Mucosa of gallbladder (tissue), 1 donor: ENCODE measurements around the gene ZRANB3. TPM values are rescaled to one million over a fixed set of nuclear protein-coding genes. Genes with fewer than 3 reads are reported as not detected.
"Not testable (repeated sequence)": the region's sequence is repeated elsewhere in the genome, so short reads cannot be mapped to it uniquely, and the experiment has no call there.

Experiments used
- DNase-seq: peaks from one replicate; pipeline ENCODE4 v3.0.0-alpha.2; 2020; ENCODE audit warnings: low spot score
- total RNA-seq: library from RNA; stranded (reverse); gene quantifications from one replicate; pipeline ENCODE4 v1.2.1, GENCODE V29; 2021
- donor health status: DM: no; HTN: no; CAD: no.

Gene ZRANB3
- total RNA-seq: 4.8 TPM

GRCh38 chr2:135530313-135531230, at the start of gene ZRANB3:
Gene ZRANB3, minus strand, starts transcription at chr2:135531218.
- DNase-seq: peak; percentile 96

DNA sequence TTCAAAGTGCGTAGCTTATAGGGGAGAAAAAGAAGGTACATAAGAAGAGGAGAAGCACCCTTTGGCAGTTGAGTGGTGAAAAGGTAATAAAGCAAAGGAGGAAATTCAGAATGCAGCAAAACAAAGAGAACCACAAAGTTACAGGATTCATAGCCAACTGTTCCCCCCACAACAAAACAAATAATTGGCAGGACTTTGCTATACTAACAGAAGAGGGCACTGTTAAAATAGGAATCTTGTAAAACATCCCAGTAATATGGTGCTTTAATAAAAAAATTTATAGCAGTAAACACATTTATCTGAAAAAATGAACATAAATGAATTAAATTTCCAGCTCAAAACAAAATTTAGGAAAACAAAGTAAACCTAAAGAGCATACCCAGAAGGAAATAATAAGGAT, 42.6 kb upstream of the ZRANB3 start:
- DNase-seq: no peak

DNA sequence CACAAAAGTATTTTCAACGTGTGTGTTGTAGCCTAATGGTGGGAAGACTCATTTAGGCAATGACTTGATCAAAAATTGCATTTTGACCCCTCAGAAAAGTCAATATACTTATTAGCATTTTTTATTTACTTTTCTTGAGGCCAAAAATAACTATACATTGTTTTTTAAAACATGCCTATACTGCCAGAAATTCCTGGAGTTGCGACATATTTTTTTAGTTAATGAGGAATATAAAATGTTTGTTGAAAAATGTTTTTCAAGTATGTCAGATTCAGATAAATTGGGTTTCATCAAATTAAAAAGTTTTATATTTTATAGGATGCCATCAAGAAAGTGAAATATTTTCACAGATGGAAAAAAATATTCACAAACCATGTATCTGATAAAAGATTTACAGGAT, 39.9 kb upstream of the ZRANB3 start:
- DNase-seq: no peak

DNA sequence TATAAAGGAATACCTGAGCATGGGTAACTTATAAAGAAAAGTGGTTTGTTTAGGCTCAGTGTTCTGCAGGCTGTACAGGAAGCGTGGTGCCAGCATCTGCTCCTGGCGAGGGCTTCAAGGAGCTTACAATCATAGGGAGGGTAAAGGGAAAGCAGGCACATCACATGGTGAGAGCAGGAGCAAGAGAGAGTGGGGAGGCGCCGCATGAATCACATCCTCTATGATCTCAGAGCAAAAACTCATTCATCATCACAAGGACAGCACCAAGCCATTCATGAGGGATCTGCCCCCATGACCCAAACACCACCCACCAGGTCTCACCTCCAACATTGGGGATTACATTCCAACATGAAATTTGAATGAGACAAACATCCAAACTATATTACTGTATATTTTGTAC, 32.8 kb upstream of the ZRANB3 start:
- no peak for DNase-seq

DNA sequence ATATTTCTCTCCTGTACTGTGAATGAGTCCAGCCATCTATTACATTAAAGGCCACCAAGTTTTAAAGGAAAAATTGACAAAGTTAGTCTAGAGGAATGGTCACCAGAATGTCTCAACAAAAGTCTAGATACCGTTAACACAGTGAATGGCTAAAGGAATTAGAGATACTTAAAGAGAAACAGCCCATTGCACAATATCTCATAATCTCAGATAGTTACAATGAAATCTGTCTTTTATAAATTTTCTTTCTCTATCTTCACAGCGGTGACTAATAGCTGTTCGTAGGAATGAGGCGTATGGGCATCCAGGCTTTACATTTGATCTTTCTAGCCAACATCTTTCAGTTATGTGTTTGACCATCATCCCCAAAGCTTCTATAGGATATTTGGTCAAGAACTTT, 30.9 kb upstream of the ZRANB3 start:
- DNase-seq: no peak

GRCh38 chr2:135557530-135557929, 26.5 kb upstream of the ZRANB3 start:
- DNase-seq: no peak

DNA sequence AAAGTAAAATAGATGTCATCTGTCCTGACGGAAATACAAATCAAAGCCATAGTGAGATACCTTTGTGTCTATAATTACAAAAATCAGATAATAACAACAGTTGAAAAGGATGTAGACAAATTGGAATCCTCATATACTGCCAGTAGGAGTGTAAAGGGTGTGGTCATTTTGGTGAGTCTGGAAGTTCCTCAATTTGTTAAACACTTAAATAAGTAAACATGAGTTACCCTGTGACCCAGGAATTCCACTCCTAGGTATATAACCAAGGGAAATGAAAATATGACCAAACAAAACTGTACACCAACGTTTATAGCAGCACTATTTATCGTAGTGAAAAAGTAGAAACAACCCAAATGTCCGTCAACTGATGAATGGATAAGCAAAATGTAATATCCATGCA, 24.3 kb upstream of the ZRANB3 start:
- DNase-seq: no peak

GRCh38 chr2:135552887-135553286, 21.9 kb upstream of the ZRANB3 start:
- DNase-seq: no peak

DNA sequence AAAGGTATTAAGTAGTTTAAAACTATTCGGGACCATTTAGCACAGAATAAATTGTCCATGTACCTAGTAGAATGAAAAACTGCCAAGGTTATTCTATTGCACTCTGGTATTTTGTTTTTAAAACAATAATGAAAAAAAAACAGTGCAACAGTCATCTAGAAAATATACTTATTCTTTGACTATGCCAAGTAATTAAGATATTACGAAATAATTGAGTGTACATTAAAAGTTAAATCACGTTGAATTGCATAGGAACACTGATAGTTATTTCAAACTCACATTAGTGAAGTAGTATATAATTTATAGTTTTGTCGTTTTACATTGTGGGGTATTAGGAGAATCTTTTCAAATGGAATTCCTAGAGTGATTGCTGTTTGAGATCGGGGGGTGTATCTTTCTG, 20.3 kb upstream of the ZRANB3 start:
- DNase-seq: no peak

GRCh38 chr2:135547311-135547710, 16.3 kb upstream of the ZRANB3 start:
- DNase-seq: no peak

- no peak for DNase-seq
These were observed 15.4 kb upstream of the ZRANB3 start for GRCh38 chr2:135546436-135546835.

GRCh38 chr2:135533545-135533944, 2.5 kb upstream of the ZRANB3 start:
- not testable (repeated sequence) for DNase-seq

- no peak for DNase-seq
These were observed 1.6 kb upstream of the ZRANB3 start for GRCh38 chr2:135532581-135532980.

- DNase-seq: peak; percentile 99
These were observed 496 bp upstream of the ZRANB3 start, which contains the start of gene R3HDM1 for GRCh38 chr2:135531231-135532197. Gene R3HDM1, plus strand, starts transcription at chr2:135531484. Its CDS starts 73,362 bp downstream, at chr2:135604846.

- DNase-seq: no peak
These were observed 3.0 kb downstream of the ZRANB3 start for GRCh38 chr2:135528006-135528405.

DNA sequence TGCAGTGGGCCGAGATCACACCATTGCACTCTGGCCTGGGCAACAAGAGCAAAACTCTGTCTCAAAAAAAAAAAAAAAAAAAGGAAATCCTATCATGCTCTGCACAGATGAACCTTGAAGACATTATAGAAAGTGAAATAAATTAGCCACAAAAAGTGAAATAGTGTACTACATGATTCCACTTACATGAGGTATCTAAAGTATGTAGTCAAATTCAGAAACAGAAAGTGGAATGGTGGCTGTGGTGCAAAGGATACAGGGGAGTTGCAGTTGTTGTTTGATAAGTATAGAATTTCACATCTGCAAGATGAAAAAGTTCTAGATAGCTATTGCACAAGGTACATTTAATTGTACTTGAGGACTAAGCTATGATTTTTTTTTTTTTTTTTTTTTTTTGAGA, 5.2 kb downstream of the ZRANB3 start:
- no peak for DNase-seq

GRCh38 chr2:135512099-135512498, 18.9 kb downstream of the ZRANB3 start:
- DNase-seq: no peak

DNA sequence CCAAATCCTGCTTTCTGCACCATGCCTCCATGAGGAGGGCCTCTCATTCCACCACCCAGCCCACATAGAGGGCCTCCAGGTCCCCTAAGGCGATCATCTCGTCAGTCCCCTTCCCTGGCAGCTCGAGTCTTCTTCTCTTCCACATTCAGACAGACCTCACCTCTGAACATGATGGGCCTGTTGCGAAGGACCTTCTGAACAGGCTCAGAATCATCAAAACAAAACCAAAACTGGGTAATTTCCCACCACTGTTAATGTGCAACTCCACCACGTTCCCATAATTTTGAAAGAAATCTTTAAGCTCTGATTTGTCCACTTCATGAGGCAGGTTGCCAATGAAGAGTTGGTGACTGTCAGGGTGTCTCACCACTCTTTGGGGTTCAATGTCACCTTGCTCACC, 20.4 kb downstream of the ZRANB3 start:
- no peak for DNase-seq

- no peak for DNase-seq
These were observed 26.2 kb downstream of the ZRANB3 start for GRCh38 chr2:135504811-135505210.

DNA sequence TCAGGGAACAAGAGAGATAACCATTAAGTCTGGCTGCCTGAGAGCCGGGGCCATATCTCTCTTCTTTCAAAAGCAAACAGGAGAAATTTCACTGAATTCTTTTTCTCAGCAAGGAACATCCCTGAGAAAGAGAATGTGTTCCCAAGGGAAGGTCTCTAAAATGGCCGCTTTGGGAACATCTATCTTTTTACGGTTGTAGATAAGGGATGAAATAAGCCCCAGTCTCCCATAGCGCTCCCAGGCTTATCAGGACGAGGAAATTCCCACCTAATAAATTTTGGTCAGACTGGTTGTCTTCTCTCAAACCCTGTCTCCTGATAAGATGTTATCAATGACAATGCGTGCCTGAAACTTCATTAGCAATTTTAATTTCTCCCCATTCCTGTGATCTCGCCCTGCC, 32.4 kb downstream of the ZRANB3 start:
- DNase-seq: not testable (repeated sequence)

- DNase-seq: no peak
These were observed 36.1 kb downstream of the ZRANB3 start for GRCh38 chr2:135494917-135495316.

DNA sequence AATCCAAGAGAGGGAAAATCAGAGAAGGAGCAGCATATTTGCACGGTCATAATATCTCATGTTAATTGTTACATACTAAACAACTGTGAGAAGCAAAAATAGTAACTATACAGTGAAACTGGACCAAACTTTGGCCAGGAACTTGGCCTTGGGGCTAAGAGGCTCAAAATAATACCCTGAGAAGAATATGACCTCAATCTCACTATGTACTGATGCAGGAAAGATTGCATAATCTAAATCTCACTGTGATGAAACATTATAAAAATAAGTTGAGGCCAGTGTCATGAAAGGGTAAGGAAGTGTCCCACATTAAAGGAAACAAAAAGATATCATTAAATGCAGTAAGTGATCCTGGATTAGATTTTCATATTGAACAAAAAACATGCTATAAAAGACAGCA, 36.5 kb downstream of the ZRANB3 start:
- DNase-seq: no peak
